Measurements from ENCODE around the gene NPAS3.

The NPAS3 gene

DNA sequence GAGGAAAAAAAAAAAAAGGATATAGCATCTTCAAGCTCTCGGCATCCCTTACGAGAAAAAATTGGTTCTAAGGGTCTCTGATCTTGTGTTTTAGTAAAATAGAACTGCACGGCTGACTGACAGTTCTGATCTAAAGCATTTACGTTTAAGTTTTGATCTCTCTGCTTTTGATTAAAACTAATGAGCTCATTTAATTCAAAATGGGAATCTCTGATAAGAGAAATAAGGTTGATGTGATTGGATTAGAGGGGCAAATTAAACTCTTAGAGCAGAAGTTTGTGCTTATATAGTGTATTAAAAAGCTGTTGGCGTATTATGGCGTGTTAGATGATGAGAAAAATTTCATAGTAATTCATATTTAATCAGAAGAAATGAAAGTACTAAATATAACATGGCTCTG, 794.6 kb downstream of the NPAS3 start:
- no peak for DNase-seq

DNA sequence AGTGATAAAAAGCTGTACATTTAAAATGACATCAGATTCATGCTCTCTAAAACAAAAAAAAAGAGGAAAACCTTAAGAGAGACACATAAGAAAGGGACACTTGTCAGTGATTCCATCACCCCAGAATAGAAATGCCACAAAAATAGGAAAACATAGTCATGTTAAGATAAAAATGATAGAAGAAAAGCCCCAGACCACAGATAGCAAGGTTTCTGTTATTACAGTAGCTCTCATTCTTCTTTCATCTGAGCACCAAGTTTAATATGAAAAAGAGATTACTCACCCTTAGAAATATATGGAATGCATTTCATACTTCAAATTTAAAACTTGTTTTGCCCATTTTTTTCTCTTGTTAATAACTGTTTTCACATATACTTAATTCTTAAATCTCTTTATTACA, 795.0 kb downstream of the NPAS3 start:
- DNase-seq = no peak

DNA sequence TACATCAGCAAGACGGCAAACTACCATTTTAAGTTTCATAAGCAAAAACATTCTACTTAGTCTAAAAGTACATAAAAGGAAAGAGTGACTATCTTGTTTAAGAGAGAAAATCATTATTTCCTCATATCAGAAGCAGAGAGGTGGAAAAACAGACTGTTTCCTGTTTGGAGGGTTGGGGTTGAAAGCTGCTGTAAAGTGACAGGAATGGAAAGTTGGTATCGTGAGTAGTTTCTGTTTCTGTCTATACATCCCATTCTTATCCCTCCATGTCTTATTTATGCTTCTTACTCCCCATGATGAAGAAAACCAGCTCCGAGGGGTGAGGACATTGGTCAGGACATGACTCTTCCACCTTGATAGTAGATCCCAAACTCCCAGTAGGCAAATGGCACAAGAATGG, 795.7 kb downstream of the NPAS3 start:
- no peak for DNase-seq

DNA sequence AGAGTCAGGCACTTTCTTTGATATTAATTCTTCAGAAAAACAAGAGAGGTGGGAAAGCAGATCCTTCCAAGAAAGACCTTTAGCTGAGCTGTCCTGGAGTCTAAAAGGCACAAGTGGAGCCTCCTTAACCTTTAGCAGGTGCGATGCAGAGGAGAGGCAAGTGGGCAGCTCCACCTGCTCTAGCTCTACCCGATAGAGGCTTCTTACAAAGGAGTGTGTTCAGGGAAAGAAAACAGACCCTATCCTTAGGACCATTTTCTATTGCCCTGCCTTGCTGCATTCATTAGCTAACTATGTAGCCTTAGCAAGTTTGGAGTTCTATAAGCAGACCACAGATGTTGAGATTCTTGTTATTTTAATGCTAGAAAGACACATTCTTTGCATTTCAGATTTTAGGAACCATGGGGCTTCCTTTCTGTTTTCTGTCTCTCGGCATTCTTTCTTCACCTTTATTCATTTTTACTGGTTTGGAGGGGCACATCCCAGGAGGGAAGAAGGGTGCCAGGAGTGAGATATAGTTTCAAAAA, 797.7 kb downstream of the NPAS3 start:
- DNase-seq = no peak

DNA sequence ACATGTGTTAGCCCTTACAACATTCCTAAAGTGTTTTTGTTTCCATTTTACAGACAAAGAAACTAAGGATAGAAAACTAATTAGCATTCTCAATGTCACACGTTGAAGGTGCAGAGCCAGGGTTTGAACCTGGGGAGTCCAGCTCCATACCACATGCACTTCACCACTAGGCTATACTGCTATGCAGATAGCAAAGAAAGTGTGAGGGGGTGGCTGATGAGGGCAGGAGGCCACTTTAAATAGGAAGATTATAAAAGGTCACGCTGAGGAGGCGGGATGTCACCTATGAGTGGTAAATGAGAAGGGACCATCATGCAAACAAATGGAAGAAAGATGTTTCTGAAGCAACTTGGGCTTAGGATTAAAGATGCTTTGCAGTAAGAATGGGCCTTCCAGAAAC, 798.3 kb downstream of the NPAS3 start:
- no peak for DNase-seq

DNA sequence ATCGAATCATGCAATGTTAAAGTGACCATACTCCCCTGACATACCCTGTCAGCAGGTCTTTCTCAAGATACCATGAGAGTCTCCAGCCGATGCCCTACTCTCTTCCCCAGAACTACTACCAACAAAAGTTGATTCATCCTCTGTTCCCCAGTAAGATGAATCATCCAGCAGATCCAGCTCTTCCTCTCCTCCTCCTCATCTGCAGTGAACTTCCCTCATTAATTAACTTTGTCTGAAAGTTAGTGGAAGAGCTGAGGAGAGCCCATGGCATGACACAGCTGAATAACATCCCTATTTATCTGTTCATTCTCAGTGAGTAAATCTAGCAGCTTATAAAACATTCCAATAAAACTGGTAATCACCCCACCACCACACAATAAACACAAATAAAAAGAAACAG, 798.8 kb downstream of the NPAS3 start:
- DNase-seq = no peak

DNA sequence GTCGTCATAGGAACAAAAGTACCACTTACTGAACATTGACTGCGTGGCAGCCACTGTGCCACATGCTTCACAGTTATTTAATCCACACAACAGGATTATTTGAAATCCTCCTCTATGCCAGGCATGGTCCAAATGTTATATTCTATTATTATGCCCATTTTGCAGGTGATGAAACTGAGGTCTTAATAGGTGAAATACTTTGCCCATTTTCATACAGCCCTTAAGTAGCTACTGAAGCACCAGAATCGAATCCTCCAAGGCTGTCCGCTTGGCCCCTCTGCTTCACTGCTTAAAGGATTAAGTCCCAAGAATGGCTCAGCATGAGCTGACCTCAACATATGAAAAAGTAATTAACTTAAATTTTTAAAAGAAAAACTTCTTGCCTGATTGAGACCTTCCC, 799.4 kb downstream of the NPAS3 start:
- DNase-seq = no peak

DNA sequence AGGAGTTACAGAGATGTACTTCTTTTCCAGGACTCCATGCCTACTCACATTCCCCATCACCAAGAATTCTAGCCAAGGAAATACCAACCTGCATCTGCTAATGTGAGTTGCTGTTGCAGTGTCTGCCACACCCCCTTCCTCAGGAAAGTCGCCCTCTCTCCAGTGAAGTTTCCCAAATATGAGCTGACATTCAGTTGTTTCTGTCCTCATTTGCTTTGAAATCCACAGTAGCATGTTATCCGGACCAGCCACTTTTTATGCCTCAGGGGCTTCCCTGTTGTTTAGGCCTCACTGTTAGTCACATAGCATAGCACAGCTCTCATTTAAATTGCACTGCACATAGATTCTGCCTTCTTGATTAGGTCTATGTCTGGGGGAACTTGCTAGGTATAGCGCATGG, 799.8 kb downstream of the NPAS3 start:
- no peak for DNase-seq

DNA sequence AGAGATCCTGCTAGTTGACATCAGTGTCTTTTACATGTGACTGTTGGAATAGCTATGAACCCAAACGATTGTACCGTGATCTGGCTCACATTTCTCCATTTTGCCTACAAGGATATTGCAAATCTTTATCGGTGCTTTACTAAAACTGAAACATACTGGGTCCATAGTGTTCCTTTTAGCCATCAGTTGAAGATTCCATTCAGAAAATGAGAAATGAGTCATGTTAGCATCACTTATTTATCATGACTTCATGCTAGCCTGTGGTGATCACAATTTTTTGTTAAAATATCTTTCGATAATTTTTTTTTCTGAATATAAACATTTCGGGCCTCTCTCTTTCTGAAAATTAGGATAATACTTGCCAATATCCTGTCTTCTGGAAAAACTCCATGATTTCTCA, 801.9 kb downstream of the NPAS3 start:
- DNase-seq = no peak

DNA sequence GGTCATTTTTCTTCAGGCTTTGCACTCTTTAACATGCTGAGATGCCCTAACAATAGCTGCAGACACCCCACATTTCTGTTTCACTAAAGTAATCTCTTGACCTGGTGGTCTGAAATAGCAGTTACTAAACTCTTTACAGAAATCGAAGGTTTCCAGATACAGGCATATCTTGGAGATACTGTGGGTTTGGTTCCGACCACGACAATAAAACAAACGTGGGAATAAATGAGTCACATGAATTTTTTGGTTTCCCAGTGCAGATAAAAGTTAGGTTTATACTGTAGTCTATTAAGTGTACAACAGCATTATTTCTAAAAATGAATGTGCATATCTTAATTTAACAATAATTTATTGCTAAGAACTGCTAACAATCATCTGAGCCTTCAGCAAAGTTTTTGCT, 803.5 kb downstream of the NPAS3 start:
- DNase-seq = no peak

DNA sequence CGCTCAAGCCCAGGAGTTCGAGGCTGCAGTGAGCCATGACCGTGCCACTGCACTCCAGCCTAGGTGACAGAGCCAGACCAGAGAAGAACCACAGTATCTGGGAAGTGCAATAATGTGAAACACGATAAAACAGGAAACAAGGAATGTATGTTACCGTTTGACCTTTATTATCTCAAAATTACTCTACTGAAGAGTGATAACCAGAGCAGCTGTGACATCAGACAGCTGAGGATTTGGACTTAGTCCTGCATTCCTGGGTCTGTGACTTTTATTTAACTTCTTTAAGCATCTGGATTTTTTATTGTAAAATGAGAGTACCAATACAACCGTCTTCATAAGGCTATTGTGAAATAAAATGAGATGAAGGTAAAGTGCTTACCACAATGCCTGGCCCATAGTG, 806.5 kb downstream of the NPAS3 start:
- no peak for DNase-seq

DNA sequence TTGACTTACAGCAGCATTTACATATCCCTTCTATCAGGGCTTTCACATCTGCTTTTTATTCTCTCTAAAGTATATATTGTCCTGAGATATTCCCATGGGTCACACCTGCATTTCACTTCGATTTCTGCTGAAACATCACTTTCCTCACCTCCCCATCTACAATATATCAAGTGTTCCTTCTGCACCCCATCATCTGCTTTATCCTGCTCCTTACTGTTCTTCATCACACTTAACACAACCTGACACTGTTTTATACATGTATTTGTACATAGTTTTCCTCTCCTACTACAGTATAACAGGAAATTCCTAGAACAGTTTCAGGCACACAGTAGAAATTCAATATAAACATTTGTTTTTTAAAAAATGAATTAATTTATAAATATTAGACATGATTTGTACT, 809.1 kb downstream of the NPAS3 start:
- no peak for DNase-seq

DNA sequence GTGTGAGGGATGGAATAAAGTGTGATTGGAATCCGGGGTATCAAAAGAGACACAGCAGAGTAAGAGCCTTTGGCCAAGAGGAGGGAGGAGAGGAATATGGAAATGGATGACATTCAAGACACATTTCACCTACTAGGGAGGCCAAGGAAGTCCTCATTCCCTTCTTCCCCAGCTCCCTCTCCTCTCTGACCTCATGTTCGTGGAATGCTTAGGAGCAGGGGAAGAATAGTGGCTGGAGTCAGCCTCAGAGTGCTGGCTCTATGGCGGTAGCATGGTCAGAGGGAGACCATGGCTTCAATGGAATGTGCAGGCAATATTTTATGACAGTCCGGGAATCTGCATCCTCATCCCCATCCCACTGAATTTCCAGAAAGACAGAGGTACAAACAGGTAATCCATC, 815.6 kb downstream of the NPAS3 start:
- no peak for DNase-seq

DNA sequence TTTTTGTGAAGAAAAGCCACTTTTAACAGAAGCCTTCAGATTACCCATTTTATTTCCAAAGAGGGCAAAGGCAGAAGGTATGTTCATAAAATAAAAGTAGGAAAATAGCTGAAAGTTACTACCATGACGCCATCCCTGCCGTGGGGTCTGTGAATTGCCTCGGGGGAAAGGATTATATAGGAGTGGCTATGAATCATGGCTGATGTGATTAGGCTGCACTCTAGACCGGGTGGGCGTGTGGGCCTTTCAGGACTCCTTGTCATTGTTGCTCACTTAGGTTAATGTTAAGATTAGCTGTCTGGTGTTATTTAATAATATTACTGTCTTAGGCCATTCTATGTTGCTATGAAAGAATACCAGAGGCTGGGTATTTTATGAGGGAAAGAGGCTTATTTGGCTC, 816.7 kb downstream of the NPAS3 start:
- DNase-seq = no peak

DNA sequence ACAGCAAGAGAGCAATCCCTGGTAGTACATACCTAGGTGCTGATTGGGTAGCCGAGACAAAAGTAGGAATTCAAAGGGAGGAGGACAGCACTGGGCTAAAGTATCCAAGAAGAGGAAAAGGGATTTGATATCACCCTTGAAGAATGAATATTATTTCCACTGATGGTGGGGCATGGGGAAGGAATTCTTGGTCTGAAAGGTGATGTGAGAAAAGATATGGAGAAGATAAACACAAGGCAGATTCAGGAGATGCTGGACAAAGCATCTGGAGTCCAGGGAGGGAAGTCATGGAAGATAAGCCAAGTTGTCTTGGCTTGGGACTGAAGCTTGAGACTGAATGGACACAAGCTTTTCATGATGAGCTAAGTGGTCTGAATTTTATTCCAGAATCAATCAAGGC, 818.2 kb downstream of the NPAS3 start:
- DNase-seq = no peak

DNA sequence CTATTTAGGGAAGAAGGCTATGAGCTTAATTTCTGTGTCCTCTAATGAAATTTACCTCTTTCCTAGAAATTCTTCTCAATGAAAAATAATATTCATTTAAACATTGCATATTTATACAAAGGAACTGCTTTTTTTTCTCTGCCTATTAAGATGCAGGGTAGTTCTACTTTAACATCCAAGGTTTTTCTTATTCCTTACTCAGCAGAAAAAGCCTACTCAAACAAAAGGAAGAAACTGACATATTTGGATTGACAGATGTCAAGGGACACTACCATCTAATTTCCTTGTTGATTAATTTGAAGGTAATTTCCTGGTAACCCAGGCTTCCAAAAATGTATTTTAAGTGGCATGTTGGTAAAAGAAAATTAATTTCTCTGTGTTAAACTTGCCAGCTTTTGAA, 819.9 kb downstream of the NPAS3 start:
- no peak for DNase-seq

DNA sequence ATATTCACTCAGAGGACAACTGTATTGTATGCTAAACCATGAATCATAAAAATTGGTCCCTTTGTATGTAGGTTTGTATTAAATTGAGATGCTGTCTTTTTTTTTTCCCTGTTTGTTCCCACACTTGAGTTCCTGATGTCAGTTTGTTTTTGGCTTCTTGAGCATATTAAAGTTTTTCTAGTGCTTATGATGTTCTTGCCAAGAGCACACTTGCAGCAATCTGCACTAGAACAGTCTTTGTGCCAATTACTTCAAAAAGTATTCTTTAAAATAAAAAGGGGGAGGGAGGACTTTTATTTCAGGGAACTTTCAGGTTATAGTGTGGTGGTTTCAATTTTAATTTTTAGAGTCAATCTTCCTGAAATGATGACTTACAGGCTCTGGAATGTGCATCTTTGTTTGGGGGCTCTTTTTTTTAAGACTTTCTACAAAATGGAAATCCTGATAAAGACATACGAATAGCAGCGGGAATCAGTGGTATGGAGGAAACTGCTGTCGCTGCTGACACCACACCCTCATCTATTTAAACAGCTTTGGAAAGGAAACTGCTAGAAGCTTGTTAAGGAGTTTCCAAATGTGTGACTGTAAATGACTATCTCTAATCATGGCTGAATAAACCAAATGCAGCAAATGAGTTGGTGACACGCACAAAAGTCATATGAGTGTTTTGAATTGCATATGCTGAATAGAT, 823.6 kb downstream of the NPAS3 start:
- no peak for DNase-seq

DNA sequence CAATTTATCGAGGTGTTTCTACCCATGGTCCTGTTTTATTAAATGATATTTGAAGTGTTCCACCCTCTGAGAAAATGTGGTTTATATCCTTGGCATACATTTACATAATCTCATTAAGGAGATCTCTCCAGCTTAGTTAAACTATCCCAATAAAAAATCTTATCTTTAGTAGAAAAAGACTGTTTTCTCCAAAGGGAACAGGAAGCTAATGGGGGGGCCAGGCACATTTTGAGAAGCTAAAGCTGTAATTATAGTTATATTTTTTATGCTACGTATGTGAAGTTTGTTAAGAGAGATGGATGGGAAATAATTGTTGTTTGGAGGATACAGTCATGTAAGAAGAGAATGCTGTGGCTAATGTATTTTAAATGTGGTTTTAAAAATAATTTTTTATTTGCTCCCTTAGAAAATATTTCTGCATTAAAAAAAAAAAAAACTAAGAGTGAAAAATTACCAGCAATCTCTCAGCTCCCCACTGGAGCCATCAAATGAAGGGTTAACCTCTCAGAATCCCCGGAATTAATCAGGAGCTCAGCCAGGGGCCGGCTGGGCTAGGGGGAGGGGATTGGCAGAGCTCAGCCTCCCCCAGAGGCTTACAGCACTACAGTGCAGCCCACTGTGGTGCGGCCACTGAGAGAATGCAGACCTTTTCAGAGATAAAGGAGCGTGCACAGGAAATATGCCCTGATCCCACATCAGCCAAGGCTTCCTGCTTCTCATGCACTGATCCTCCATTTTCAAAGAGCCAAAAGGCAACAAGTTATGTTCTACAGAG, 826.4 kb downstream of the NPAS3 start:
- no peak for DNase-seq

DNA sequence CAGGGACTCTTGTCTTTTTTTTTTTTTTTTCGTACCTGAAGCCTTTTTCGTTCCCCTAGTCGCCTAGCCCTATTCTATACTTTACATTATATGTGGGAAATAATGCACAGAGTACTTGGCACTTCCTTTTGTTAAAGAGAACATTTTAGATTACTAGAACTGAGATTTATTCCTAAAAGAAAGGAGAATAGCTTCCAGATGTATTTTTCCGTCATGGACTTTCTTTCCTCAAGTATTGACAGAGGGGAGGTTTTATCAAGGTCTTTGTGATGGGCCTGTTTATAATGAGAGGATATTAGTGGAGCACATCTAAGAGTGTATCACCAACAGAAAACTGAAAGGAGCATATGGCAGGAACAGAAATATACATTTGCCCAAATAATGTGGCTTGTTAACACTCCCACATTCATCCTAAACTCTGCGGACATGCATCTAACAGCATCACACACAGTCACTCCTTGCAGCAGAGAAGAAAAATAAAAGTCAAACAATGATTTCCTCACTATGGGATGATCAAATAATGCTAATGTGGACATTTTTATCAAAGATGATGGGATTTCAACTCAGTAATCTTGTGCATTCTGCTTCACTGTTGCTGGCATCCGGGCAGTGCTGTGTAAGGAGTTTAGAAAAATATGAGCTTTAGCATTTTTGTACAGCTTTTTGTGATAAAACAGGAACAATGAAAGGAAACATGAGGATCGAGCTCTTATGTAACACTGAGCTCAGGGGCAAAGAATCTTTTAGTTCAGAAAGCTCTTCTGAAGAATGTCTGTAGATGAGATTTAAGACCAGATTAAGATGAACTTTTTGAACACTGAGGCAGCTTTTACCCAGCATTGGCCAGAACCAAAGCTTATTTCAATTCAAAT, 829.1 kb downstream of the NPAS3 start:
- no peak for DNase-seq

DNA sequence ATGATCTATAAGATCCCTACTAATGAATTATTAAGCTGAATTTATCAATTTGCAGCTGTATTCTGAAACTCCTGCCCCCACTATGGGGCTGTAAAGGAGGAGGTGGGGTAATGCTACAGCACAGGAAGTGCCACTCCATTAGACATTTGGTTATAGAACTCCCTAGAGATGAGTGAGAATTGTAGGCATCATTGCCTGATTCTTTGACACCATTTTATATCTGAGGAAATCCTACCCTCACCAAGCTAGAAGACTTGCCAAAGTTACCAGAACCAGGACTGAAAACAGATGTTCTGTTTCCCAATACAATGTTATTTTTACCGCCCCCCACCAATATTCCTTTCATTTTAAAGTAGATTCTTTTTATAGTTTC, 829.8 kb downstream of the NPAS3 start:
- no peak for DNase-seq

DNA sequence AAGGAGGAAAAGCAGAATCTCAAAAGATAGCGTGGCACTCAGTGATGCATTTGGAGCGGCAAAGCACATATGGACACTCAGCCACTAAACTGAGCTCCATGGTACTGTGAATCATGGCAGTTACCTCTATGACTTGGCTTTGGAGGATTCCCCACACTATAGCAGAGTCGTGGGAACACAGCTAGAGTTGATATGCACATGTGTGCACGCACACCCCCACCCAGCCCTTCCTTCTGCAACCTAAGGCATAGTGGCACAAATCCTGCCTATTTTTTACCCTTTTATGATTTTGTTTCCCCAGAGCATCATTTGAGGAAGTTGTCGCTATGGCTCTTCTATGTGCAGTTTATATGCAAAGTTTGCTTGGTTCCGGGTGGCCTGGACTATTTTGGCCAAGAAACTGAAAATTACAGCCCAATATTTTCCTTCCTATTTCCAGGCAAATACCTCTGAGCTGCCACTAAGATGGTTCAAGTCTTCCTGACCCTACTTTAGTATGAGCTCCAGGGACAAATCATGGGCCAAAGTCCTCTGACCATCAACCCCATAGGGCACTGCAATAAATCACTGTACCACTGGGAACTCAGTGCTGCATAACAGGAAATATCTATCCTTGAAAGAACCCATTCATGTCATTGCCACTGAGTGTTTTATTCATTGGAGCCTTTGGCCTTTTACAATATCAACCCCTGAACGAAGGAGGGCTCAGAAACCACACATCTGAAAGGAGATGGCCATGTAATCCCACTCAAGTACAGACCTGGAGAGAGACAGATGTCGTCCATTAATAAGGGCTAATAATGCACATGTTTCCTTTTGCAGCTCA, 834.7 kb downstream of the NPAS3 start:
- no peak for DNase-seq

DNA sequence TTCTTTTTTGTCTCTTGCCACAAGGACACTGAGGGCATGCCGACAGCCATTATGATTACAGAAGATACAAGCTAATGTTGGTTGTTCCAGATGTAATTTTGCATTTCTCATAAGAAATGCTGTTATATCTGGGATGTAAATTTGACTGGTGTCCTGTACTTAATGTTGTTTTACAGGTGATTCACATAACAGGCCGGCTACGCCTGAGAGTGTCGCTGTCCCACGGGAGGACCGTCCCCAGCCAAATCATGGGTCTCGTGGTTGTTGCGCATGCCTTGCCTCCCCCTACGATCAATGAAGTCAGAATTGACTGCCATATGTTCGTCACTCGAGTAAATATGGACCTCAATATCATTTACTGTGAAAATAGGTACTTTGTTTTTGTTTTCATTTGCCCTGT, 835.5 kb downstream of the NPAS3 start:
- DNase-seq = no peak
